ENCODE data around the gene MAN1A1. TPM values are rescaled to one million over a fixed set of nuclear protein-coding genes. Genes with fewer than 3 reads are reported as not detected.

The MAN1A1 gene
- polyA plus RNA-seq, 3 donors = 11.0 to 20.4 (median 16.1) TPM

- Histone ChIP-seq H3K36me3 (replicated peaks in 1 of 2; ENCODE audit: control insufficient read depth in 1 of 2, insufficient read depth in 2 of 2, low read length in 2 of 2) (peaks cover 0 to under 1% of the 10 kb centered on the region in 2 donors), H4K20me1 (ENCODE audit: insufficient read depth, low read length) (no peaks in the 10 kb centered on the region), H3K79me2 (ENCODE audit: insufficient read depth, low read length) (no peaks in the 10 kb centered on the region), H3K9ac (ENCODE audit: insufficient read depth, low read length, poor library complexity, severe bottlenecking) (no peak overlapping the region), H3K9me3 (replicated peaks in 1 of 2; ENCODE audit: control insufficient read depth in 1 of 2, insufficient read depth in 1 of 2, low read length in 2 of 2) (no peaks in the 10 kb centered on the region), H3K4me2 (replicated peaks; ENCODE audit: extremely low read depth, low read length, poor library complexity, severe bottlenecking) (no peak overlapping the region), H2AFZ (ENCODE audit: insufficient read depth, low read depth, low read length, poor library complexity, severe bottlenecking) (no peak overlapping the region), H3K4me3 (replicated peaks in 1 of 3; ENCODE audit: low read depth in 2 of 3, low read length in 3 of 3) (no peak overlapping the region), H3K27me3 (ENCODE audit: control insufficient read depth in 2 of 2, insufficient read depth in 2 of 2, low read length in 2 of 2) (no peaks in the 10 kb centered on the region), H3K4me1 (ENCODE audit: control insufficient read depth in 1 of 2, insufficient read depth in 2 of 2, low read length in 2 of 2) (peaks cover 0 to 3% of the 10 kb centered on the region in 2 donors), H3K27ac (ENCODE audit: low read depth in 1 of 2, low read length in 2 of 2) (no peak overlapping the region)
- no peak for DNase-seq
- no peak for TF ChIP-seq CTCF (IDR thresholded peaks at IDR 0.05)
- H3K36me3 Mint-ChIP-seq = peaks cover 0 to 2% of the 10 kb centered on the region in 2 donors
- H3K27ac Mint-ChIP-seq = no peak overlapping the region
- peaks cover 12% of the 10 kb centered on the region for H3K4me1 Mint-ChIP-seq
- H3K9me3 Mint-ChIP-seq = no peaks in the 10 kb centered on the region
- H3K4me3 Mint-ChIP-seq = no peak overlapping the region
- intact Hi-C loops (cut with micrococcal nuclease) = no loop called here
- no peaks in the 10 kb centered on the region for H3K27me3 Mint-ChIP-seq (ENCODE audit: low read depth in 3 of 3)
- 90% methylated on average over 3 of the region's 11 CpGs for WGBS (ENCODE audit: insufficient coverage)
Measured at GRCh38 chr6:119209452-119210205, 139.9 kb downstream of the MAN1A1 start.

- Histone ChIP-seq H2AFZ (ENCODE audit: insufficient read depth, low read depth, low read length, poor library complexity, severe bottlenecking) (no peak overlapping the region), H4K20me1 (ENCODE audit: insufficient read depth, low read length) (no peaks in the 10 kb centered on the region), H3K4me1 (ENCODE audit: control insufficient read depth in 1 of 2, insufficient read depth in 2 of 2, low read length in 2 of 2) (peaks cover 0 to 3% of the 10 kb centered on the region in 2 donors), H3K27me3 (ENCODE audit: control insufficient read depth in 2 of 2, insufficient read depth in 2 of 2, low read length in 2 of 2) (no peaks in the 10 kb centered on the region), H3K36me3 (replicated peaks in 1 of 2; ENCODE audit: control insufficient read depth in 1 of 2, insufficient read depth in 2 of 2, low read length in 2 of 2) (peaks cover 3 to 14% of the 10 kb centered on the region in 2 donors), H3K4me2 (replicated peaks; ENCODE audit: extremely low read depth, low read length, poor library complexity, severe bottlenecking) (no peak overlapping the region), H3K27ac (ENCODE audit: low read depth in 1 of 2, low read length in 2 of 2) (no peak overlapping the region), H3K9ac (ENCODE audit: insufficient read depth, low read length, poor library complexity, severe bottlenecking) (no peak overlapping the region), H3K79me2 (ENCODE audit: insufficient read depth, low read length) (no peaks in the 10 kb centered on the region), H3K9me3 (replicated peaks in 1 of 2; ENCODE audit: control insufficient read depth in 1 of 2, insufficient read depth in 1 of 2, low read length in 2 of 2) (no peaks in the 10 kb centered on the region), H3K4me3 (replicated peaks in 1 of 3; ENCODE audit: low read depth in 2 of 3, low read length in 3 of 3) (no peak overlapping the region)
- intact Hi-C loops (cut with micrococcal nuclease) = no loop called here
- TF ChIP-seq CTCF (IDR thresholded peaks at IDR 0.05) = no peak
- H3K36me3 Mint-ChIP-seq = peaks cover 9 to 11% of the 10 kb centered on the region in 2 donors
- DNase-seq = no peak
- H3K27me3 Mint-ChIP-seq (ENCODE audit: low read depth in 3 of 3) = no peaks in the 10 kb centered on the region
- no peak overlapping the region for H3K4me3 Mint-ChIP-seq
- H3K27ac Mint-ChIP-seq = no peak overlapping the region
- no CpG with 5 or more reads among the region's 2 CpGs for WGBS (ENCODE audit: insufficient coverage)
- no peaks in the 10 kb centered on the region for H3K9me3 Mint-ChIP-seq
- H3K4me1 Mint-ChIP-seq = peaks cover 12% of the 10 kb centered on the region
Measured at GRCh38 chr6:119207971-119208725, 141.4 kb downstream of the MAN1A1 start.

Measured in CD14-positive monocyte (primary cell).